ENCODE results near the gene PSKH1. TPM values are rescaled to one million over a fixed set of nuclear protein-coding genes. Genes with fewer than 3 reads are reported as not detected.

The PSKH1 gene
- total and polyA plus RNA-seq, 10 of the 15 experiments (the other 5 are each of a cell fraction or from before 2014, with no cell fraction given), result 0.63 to 20.4 (median 7.8) TPM

DNA sequence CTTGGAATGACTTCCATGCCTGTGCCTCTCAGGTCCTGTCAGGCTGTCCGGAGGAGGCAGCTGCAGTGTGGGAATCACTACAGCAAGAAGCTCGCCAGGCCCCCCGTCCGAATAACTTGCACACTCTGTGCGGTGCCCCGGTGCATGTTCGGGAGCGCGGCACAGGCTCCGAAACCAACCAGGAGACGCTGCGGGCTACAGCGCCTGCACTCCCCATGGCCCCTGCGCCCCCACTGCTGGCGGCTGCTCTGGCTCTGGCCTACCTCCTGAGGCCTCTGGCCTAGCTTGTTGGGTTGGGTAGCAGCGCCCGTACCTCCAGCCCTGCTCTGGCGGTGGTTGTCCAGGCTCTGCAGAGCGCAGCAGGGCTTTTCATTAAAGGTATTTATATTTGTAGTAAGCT, 7.1 kb upstream of the PSKH1 start (continued):
- TF ChIP-seq, protein P1, sequence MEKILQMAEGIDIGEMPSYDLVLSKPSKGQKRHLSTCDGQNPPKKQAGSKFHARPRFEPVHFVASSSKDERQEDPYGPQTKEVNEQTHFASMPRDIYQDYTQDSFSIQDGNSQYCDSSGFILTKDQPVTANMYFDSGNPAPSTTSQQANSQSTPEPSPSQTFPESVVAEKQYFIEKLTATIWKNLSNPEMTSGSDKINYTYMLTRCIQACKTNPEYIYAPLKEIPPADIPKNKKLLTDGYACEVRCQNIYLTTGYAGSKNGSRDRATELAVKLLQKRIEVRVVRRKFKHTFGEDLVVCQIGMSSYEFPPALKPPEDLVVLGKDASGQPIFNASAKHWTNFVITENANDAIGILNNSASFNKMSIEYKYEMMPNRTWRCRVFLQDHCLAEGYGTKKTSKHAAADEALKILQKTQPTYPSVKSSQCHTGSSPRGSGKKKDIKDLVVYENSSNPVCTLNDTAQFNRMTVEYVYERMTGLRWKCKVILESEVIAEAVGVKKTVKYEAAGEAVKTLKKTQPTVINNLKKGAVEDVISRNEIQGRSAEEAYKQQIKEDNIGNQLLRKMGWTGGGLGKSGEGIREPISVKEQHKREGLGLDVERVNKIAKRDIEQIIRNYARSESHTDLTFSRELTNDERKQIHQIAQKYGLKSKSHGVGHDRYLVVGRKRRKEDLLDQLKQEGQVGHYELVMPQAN (conservative IDR thresholded peaks at IDR 0.05), result no peak
- TF ChIP-seq RAD51 (IDR thresholded peaks at IDR 0.05), result no peak
- no peak for TF ChIP-seq SMARCA5 (IDR thresholded peaks at IDR 0.05)

DNA sequence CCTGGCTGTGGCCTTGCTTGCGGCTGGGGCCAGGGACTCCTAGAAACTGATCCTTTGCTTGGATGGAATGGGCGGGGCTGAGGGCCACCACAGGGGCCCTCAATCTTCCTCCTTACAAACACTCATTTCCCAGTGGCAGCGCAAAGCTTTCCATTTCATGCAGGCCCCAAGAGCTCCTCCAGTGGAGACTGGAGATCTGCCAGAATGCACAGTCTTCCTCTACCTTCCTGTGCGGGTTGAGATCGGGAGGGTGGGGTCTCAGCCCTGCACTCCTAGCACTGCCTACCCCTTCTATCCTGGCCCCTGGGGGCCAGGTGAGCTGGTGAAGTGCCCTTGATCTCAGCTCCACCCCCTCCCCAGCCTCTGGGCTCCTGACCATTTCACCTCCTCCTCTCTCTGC, 6.7 kb upstream of the PSKH1 start:
- Histone ChIP-seq H4K20me1 (ENCODE audit: control insufficient read depth, insufficient read depth) (no peaks in the 10 kb centered on the region), H3K27me3 (replicated peaks in 1 of 2; ENCODE audit: control insufficient read depth in 2 of 2, insufficient read depth in 2 of 2, low read length in 1 of 2) (no peaks in the 10 kb centered on the region), H3K4me1 (ENCODE audit: control insufficient read depth, insufficient read depth, low read length) (no peaks in the 10 kb centered on the region), H3K27ac (ENCODE audit: control insufficient read depth, insufficient read depth) (no peak overlapping the region), H3K36me3 (ENCODE audit: control insufficient read depth in 2 of 2, insufficient read depth in 2 of 2, low read length in 1 of 2) (peaks cover 9 to 27% of the 10 kb centered on the region in 2 experiments; a peak in 3 of 4 replicates), H2AFZ (ENCODE audit: control insufficient read depth, low read depth, low read length) (no peak overlapping the region), H3K79me2 (ENCODE audit: control insufficient read depth, insufficient read depth, low read length) (no peaks in the 10 kb centered on the region), H3K4me3 (no peak overlapping the region), H3K9ac (ENCODE audit: control insufficient read depth, insufficient read depth, low read length) (no peak overlapping the region), H3K4me2 (ENCODE audit: control insufficient read depth, insufficient read depth) (no peak overlapping the region), H3K9me3 (replicated peaks; ENCODE audit: control insufficient read depth, insufficient read depth, low read length) (no peaks in the 10 kb centered on the region)
- RAD21 ChIA-PET (ENCODE audit: unreplicated experiment), result interaction anchor here (1.0 to 1.1 kb wide), 2 partner anchors 11 to 231 kb away, joined by 3 read pairs; no protein-coding TSS in a partner anchor
- CTCF ChIA-PET, result interaction anchor here (1.1 to 5.6 kb wide), 3 partner anchors 12 to 155 kb away, joined by 4 to 39 read pairs (median 5); partner anchors contain the start of gene EDC4
- intact Hi-C loops (cut with micrococcal nuclease; ENCODE audit: unreplicated experiment) (no loop called here), in situ Hi-C loops (cut with MboI) (no loop called here)
- WGBS (ENCODE audit: insufficient coverage, insufficient replicate concordance, low lambda C conversion rate, missing lambda C conversion rate), result 94% methylated on average over 5 of the region's 5 CpGs
- no TSS peak for BruUV-seq (replicated peaks)
- TF ChIP-seq SUZ12 (IDR thresholded peaks at IDR 0.05; ENCODE audit: unreplicated experiment), result no peak
- TF ChIP-seq, protein P2, sequence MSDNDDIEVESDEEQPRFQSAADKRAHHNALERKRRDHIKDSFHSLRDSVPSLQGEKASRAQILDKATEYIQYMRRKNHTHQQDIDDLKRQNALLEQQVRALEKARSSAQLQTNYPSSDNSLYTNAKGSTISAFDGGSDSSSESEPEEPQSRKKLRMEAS (IDR thresholded peaks at IDR 0.05; ENCODE audit: low read depth, low read length), result no peak
- TF ChIP-seq ETV6 (conservative IDR thresholded peaks at IDR 0.05 in 1 of 2, IDR thresholded peaks at IDR 0.05 in 1 of 2; ENCODE audit: borderline replicate concordance in 1 of 2, low read depth in 1 of 2), result no peak
- TF ChIP-seq, protein P3, sequence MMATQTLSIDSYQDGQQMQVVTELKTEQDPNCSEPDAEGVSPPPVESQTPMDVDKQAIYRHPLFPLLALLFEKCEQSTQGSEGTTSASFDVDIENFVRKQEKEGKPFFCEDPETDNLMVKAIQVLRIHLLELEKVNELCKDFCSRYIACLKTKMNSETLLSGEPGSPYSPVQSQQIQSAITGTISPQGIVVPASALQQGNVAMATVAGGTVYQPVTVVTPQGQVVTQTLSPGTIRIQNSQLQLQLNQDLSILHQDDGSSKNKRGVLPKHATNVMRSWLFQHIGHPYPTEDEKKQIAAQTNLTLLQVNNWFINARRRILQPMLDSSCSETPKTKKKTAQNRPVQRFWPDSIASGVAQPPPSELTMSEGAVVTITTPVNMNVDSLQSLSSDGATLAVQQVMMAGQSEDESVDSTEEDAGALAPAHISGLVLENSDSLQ (IDR thresholded peaks at IDR 0.05), result no peak
- no peak for TF ChIP-seq SIN3A (IDR thresholded peaks at IDR 0.05; ENCODE audit: low read depth, low read length)
- no peak for TF ChIP-seq HDAC6 (IDR thresholded peaks at IDR 0.05; ENCODE audit: unreplicated experiment)
- TF ChIP-seq NR2C1 (IDR thresholded peaks at IDR 0.05), result no peak
- no peak for FAIRE-seq
- DNase-seq (ENCODE audit: low read depth, low spot score), result no peak
- POLR2A ChIA-PET, result no interaction called here
- SMC1A ChIA-PET (ENCODE audit: uncharacterized antibody, unreplicated experiment), result interaction anchor here (1.0 kb wide), 1 partner anchor 28 kb away, joined by 3 read pairs; no protein-coding TSS in a partner anchor
- ATAC-seq, result no peak
